GM21515 (cell line): Measurements from ENCODE around the gene TENM3.

ENCODE experiments used
- ATAC-seq: cut with Tn5 transposase; IDR thresholded peaks from one replicate; pipeline ENCODE4 v1.9.1; 2021; ENCODE audit not compliant: unreplicated experiment

TENM3 gene

DNA sequence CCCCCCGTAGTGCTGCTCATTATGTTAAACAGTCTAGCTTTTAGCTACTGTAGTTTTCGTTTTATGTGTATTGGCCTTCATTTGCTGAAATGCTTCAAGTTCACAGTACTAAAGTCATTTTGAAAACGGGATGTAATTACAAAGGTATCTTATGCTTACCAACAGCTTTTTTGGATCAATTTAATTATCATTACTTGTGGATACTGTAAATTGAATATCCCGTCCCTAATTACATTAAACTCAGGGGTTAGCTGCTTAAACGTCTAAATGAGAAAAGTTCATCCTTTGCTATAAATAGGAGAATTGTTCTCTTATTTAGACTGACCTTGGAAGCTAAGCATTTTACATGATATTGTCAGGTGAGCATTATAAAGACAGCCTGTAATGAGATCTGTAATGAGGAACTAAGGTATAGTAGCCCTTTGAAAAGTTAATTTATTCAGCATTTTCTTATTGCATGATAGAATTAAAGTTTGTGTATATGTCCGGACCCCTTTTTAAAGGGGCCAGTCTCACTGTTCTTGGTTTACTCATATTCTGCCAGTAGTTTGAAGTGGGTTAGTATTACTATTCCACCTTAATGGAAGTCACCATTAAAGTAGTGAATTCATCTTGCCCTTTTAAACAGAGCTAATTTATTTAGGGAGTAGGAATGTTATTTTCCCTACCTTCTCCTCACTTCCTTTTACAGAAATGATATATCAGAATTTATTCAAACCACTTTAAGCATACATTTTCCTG lies 252.6 kb downstream of the TENM3 start:
- ATAC-seq, result no peak

GRCh38 chr4:182496408-182496807 lies 253.2 kb downstream of the TENM3 start:
- no peak for ATAC-seq

DNA sequence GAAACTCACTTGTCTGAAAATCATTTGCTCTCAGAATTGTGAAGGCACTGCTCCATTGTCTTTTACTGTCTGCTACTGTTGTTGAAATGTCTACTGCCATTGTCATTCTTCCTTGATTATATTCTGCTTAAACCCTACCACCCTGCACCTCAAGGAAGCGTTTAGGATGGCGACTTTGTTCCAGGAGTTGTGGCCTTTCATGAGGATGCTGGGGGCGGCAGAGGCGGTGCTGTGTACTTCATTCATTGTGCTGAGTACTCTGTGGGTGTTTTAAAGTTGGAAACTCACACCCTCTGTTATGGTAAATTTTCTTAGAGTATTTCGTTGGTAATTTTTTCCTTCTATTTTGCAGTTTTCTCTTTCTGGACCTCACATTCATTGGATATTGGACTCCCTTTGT lies 258.9 kb downstream of the TENM3 start:
- no peak for ATAC-seq

GRCh38 chr4:182504463-182504862 lies 261.3 kb downstream of the TENM3 start:
- ATAC-seq, result no peak

DNA sequence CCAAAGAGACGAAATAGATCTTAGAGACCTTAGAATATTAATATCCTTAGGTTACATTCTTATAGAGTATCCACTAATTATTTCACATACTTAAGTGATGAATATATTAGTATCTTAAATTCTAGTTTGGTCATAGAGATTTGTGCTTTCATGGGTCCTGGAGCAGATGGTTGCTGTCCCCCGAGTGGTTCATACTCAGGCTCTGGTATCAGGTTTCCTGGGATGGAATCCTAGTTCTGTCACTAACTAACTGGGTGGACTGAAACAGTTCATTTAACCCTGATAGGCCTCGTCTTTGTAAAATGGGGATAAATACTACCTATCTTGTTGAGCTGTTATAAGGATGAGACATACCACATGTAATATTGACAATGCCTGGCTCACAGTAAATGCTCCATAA lies 264.6 kb downstream of the TENM3 start:
- ATAC-seq, result no peak

GRCh38 chr4:182510836-182511235 lies 267.6 kb downstream of the TENM3 start:
- no peak for ATAC-seq

DNA sequence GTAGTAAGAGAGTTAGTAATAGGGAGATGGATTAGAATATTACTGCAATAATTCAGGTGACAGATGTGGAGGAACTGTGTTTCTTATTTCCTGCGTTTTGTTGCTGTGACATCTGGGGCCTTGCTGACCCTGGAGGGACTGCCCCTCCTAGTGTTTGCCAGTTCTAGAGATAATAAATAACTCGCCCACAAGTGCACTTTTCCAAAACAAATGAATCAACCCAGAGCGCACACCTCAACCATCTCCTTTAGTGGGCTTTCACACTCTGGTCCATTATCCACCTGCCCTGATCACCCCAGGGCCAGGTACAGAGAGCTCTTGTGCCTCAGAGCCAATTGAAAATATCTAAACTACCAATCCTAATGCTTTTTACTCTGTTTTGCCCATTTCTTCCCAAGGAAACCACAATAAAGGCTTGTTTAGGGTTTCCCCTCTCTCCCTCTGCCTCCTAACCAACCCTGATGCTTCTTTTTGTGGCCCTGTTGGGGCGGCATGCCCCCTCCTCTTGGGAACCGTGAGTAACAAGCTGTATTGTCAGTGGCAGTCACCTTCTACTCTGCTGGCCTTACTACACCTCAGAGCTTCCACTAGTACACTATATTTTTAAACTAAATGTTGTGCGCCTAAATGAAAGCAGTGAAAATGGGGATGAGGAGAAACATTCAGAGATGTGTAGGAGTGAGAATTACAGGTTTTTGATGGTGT lies 270.5 kb downstream of the TENM3 start:
- ATAC-seq, result peak; percentile 64

- ATAC-seq, result no peak
Observed at GRCh38 chr4:182518421-182518820, 275.2 kb downstream of the TENM3 start.

DNA sequence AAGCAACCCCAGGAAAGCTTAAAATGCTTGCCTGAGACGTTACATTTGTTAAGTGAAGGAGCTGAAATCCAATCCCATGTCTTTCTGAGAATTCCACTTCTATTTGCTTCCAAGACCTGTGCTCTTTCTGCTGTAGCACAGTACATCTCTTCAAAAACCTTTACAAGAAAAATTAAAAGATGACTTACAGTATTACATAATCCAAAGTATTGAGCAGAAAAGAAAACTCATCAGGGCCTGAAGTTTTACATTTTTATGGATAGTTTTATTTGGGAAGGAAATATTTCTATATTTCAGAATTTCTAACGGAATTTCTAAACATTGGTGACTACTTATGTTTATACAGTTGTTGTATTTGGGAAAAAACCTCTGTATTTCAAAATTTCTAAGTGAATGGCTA lies 276.3 kb downstream of the TENM3 start:
- no peak for ATAC-seq

DNA sequence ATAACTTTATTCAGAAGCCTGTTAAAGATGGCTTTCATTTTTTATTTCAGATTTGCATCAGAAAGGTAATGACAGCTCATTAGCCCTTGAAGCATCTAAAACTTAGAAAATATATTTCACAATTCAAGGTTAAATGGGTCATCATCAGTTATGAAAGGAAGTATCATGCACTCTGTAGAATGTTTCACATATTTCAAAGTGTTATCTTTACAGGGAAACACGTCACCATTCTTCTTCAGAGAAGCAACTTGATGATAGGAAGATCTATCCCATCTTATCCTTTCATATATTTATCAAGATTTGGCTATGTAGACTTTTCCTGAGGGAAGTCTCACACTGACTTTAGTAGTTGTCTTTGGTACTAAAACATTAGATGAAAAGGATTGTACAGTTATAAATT lies 277.8 kb downstream of the TENM3 start:
- ATAC-seq, result no peak

DNA sequence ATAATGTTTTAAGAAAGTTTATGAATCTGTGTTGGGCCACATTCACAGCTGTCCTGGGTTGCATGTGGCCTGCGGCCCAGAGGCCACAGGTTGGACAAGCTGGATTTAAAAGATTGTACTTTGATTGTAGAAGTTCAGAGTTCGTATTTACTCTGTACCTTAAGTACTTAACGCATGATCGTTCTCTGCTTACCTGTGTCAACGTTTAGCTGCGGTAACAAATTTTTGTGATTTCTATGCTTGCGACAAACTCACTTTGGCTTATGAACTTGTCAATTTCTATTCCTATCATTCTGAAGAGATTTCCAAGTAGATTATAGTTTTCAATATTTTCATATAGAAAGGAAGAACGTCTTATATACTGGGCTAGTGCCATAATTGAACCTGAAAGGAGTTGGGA lies 285.6 kb downstream of the TENM3 start:
- ATAC-seq, result no peak

DNA sequence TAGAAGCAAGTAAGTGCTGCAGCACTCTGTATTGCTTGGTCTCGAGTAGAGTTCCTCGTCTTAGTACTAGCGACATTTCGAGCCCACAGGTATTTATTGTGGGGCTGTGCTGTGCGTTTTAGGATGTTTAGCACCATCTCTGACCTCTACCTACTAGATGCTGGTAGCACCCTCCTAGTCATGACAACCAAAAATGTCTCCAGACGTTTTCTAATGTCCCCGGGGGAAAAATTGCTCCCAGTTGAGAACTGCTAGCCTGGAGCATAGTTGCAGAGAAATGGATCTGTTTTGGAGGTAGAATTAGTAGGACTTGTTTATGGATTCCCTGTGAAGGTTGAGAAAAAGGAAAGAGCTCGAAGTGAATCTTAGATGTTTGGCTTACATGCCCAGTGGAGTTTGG lies 287.2 kb downstream of the TENM3 start:
- no peak for ATAC-seq

DNA sequence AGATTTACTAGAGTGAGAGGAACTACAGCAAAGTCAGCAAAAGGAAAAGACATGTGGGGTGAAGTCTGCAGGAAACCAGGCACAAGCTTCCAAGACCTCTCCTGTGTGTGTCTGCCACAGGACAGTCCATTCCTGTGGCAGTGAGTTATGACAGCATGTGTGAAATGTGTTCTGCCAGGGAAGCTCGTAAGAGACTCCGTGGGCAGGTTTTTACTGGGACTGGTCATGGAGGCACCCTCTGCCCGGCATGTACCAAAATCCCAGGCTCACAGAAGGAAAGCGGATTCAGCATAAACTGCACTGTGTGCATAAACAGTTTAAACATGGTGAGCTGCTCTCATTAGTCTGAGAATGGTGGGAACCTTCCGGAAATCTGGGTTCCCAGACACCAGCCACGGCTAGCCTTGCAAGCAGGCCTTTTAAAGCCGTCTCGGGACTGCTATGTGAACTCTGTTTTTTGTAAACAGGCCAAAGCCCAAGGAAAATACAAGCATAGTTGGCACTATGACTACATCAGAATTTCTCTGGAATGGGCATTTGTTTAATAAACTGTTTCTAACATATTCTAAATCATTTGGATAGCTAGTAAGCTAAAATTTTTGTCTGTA lies 288.5 kb downstream of the TENM3 start:
- no peak for ATAC-seq

GRCh38 chr4:182532441-182532840 lies 289.2 kb downstream of the TENM3 start:
- no peak for ATAC-seq

- no peak for ATAC-seq
Observed at GRCh38 chr4:182533964-182534363, 290.8 kb downstream of the TENM3 start.

DNA sequence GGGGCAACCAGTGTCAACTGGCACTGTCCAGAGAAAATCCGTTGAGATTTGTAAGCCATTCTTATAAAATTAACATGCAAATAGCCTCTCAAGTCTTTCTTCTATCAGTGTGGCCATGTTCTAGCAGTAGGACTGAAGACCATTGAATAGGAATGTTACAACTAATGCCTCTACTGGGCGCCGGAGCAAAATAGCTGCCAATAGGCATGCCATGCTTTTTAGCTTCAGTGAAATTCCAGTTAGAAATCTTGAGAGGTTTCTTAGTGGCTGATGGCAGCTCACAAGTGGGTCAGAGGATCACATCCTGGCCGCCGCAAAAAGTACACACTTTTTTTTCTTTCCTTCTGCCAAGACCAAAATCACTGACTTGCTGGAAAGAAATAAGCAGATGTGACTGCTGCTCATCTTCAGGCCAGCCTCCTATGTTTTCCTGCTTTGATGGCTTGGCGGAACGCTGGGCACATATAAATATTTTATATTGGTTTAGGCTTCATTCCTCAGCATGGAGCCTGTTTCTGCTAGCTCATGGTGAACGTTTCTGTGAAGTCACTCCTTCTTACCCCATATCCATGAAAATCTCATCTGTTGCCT lies 293.1 kb downstream of the TENM3 start:
- no peak for ATAC-seq

GRCh38 chr4:182537031-182537795 lies 294.0 kb downstream of the TENM3 start:
- ATAC-seq, result no peak

DNA sequence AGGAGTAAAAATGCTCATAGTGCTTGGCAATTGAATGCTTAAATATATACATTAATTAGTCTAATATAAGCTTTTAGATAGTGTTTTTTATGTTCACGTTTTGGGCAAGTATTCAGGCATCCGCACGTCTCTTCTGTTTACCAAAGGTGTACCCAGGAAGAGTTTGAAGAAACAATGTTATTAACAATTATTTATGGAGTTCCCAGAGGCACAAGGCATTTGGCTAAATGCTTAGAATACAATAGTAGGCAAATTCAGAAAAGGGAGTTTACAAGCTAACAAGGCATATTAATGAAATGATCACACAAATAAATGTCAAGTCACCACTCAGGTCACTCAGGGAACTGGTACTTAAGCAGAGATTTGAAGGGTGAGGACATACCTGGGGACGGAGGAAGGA lies 294.8 kb downstream of the TENM3 start:
- ATAC-seq, result no peak

DNA sequence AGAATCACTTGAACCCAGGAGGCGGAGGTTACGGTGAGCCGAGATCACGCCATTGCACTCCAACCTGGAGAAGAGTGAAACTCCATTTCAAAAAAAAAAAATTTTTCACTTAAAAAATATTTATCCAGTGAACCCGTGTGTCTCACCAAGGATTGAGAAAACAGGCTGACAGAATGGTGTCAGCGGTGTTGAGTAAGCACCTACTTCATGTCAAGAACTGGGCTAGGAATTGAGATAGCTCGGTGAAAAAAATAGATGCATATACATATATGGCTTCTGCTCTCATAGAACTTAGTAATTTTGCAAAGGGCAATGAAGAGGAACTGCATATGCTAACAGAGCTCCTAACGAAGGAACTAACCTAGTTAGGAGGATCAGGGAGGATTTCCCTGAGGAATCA lies 297.3 kb downstream of the TENM3 start:
- ATAC-seq, result no peak

DNA sequence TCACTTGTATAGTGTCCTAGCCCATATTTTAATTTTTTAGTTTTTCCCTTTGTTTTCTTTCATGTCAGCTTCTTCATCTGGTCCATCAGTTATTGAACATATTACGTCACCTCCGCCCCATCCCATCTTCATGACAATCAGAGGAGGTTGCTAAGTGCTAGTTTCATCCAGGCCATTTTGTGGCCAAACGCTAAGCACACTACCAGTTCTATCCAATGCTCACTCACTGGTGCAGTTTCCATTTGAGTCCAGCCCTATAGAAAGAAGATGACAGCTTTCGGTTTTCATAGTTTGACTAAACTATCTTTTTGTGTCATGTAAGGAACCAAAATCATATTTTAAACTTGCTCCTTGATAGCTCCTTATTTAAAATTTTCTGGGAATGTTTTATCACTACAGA lies 304.2 kb downstream of the TENM3 start:
- peak; percentile 99 for ATAC-seq

DNA sequence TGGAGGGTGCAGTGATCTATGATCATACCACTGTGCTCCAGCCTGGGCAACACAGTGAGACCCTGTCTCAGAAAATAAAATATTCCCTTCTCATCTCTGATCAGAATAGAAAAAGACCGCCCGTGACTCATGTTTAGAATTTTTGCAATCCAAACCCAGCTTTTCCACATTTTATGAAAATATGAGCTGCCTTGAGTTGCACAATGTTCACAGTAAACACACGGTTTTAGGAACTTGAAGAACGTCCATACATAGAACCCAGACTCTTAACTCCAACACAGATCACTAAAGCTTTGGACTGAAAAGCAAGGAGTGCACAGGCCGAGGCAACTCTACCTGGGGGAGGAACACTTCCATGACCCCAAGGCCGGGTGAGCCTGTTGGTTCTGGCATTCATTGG lies 305.0 kb downstream of the TENM3 start:
- no peak for ATAC-seq
